PC-3 (cell line): ENCODE data around the gene FAM174B.

Experiments
- EZH2 ChIP-seq: fragments of 300-600 bp; sonication (generic); IDR thresholded peaks from one replicate; pipeline ENCODE4 v1.6.1; 2017; ENCODE audit warnings: antibody characterized with exemption, mild to moderate bottlenecking, low read length; ENCODE audit not compliant: unreplicated experiment
- EZH2phosphoT487 ChIP-seq: fragments of 300-600 bp; sonication (generic); IDR thresholded peaks from 2 replicates; pipeline ENCODE4 v1.6.1; 2018; ENCODE audit warnings: mild to moderate bottlenecking, antibody characterized with exemption, low read length, borderline replicate concordance
- TF ChIP-seq, protein P1 (sequence below): fragments of 300-600 bp; sonication (generic); conservative IDR thresholded peaks from 2 replicates; pipeline ENCODE4 v1.5.1; 2017; ENCODE audit warnings: antibody characterized with exemption, low read depth, mild to moderate bottlenecking, low read length

- TF ChIP-seq EZH2 (no peak), EZH2phosphoT487 (no peak)
- TF ChIP-seq, protein P1, sequence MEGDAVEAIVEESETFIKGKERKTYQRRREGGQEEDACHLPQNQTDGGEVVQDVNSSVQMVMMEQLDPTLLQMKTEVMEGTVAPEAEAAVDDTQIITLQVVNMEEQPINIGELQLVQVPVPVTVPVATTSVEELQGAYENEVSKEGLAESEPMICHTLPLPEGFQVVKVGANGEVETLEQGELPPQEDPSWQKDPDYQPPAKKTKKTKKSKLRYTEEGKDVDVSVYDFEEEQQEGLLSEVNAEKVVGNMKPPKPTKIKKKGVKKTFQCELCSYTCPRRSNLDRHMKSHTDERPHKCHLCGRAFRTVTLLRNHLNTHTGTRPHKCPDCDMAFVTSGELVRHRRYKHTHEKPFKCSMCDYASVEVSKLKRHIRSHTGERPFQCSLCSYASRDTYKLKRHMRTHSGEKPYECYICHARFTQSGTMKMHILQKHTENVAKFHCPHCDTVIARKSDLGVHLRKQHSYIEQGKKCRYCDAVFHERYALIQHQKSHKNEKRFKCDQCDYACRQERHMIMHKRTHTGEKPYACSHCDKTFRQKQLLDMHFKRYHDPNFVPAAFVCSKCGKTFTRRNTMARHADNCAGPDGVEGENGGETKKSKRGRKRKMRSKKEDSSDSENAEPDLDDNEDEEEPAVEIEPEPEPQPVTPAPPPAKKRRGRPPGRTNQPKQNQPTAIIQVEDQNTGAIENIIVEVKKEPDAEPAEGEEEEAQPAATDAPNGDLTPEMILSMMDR = no peak
Measured at GRCh38 chr15:92645731-92646130, 9.8 kb downstream of the FAM174B start.
